Esophagus muscularis mucosa (tissue), 4 donors: ENCODE results near the gene HMOX1.

Experiments
- CTCF ChIP-seq, 3 experiments: fragments of 200-600 bp in 2 of 3; fragments of 450-650 bp in 1 of 3; sonication (generic) in 2 of 3; IDR thresholded peaks; one replicate each; pipeline ENCODE4 v1.5.1; 2017 to 2019; ENCODE audit warnings: antibody characterized with exemption in 3 of 3, mild to moderate bottlenecking in 2 of 3, moderate library complexity in 1 of 3
- EP300 ChIP-seq: sonication (generic); formaldehyde crosslinking; IDR thresholded peaks from one replicate; pipeline ENCODE4 v1.6.1; 2017; ENCODE audit warnings: antibody characterized with exemption
- POLR2A ChIP-seq: fragments of 450-650 bp; IDR thresholded peaks from one replicate; pipeline ENCODE4 v1.6.1; 2017; ENCODE audit warnings: antibody characterized with exemption, moderate library complexity, mild to moderate bottlenecking, low read depth

- TF ChIP-seq EP300: no peak
- no peak for TF ChIP-seq CTCF (IDR thresholded peaks at IDR 0.05)
- TF ChIP-seq POLR2A: no peak
Observed at GRCh38 chr22:35411102-35411501, 30.2 kb downstream of the HMOX1 start.
